K562 (cell line): Measurements from ENCODE around the gene TBC1D25. TPM values are rescaled to one million over a fixed set of nuclear protein-coding genes. Genes with fewer than 3 reads are reported as not detected.
A peak's percentile ranks its signal among the peaks of the same experiment; 100 is the strongest.

Experiments used
- ATAC-seq: fragments of 200-7000 bp; cut with Tn5 transposase; 3 replicates; pipeline ENCODE4 v1.9.1; 2020; ENCODE audit warnings: moderate library complexity
- BruUV-seq: library from RNA; stranded (reverse); fragments of 400-500 nt; replicated peaks from 2 replicates; lab custom pipeline; 2021; lab: Mats Ljungman, UMichigan
- CTCF ChIA-PET: fragments of 300-600 bp; formaldehyde crosslinking; extraction: SDS; loops from one replicate; lab custom pipeline; 2021; ENCODE audit warnings: low intra/inter-chr PET ratio; lab: Yijun Ruan, JAX
- POLR2A ChIA-PET: fragments of 300-600, 350-650 bp; sonication (Branson Sonifier 250); formaldehyde crosslinking; extraction: SDS; loops from one replicate; lab custom pipeline; 2021; ENCODE audit warnings: antibody characterized with exemption, inconsistent platforms; lab: Yijun Ruan, JAX
- DNase-seq, 4 experiments: peaks; one replicate each; pipeline versions ENCODE4 v3.0.0 to v3.0.0-alpha.2; 2011 to 2018; ENCODE audit warnings: low spot score in 3 of 4, mixed read lengths in 3 of 4; ENCODE audit errors: extremely low read depth in 1 of 4
- FAIRE-seq: peaks from 2 replicates; lab custom pipeline; 2011; peaks lifted over from hg19 to GRCh38; lab: Jason Lieb, UNC
- H2AFZ ChIP-seq: 2 replicates; pipeline ENCODE4 v1.6.0; 2011; ENCODE audit warnings: low read depth, low read length, control low read depth, inconsistent platforms
- H3K27ac ChIP-seq: fragments of 200-600 bp; 3 replicates; pipeline ENCODE4 v1.8.0; 2011; ENCODE audit warnings: low read depth, mild to moderate bottlenecking, control low read depth, inconsistent platforms, low read length, moderate library complexity, mixed read lengths; ENCODE audit errors: extremely low read depth
- H3K27me3 ChIP-seq, 2 experiments: fragments of 300-600 bp in 1 of 2; 2 replicates in 1 of 2; 3 replicates in 1 of 2; pipeline versions ENCODE4 v1.6.0 to v1.8.0; 2011; ENCODE audit warnings: inconsistent platforms in 2 of 2, low read length in 2 of 2, mild to moderate bottlenecking in 1 of 2, mixed read lengths in 1 of 2, moderate library complexity in 1 of 2; ENCODE audit not compliant: control insufficient read depth in 2 of 2, insufficient read depth in 2 of 2
- H3K36me3 ChIP-seq: fragments of 300-600 bp; 3 replicates; pipeline ENCODE4 v1.8.0; 2011; ENCODE audit warnings: mild to moderate bottlenecking, low read length, inconsistent platforms; ENCODE audit not compliant: control insufficient read depth, insufficient read depth
- H3K4me1 ChIP-seq, 2 experiments: fragments of 200-600 bp in 1 of 2; replicated peaks in 1 of 2; 2 replicates in 1 of 2; 3 replicates in 1 of 2; pipeline versions ENCODE4 v1.5.1 to v1.8.0; 2011; ENCODE audit warnings: inconsistent platforms in 2 of 2, low read length in 2 of 2, mild to moderate bottlenecking in 1 of 2, mixed read lengths in 1 of 2, moderate library complexity in 1 of 2; ENCODE audit not compliant: control insufficient read depth in 2 of 2, insufficient read depth in 2 of 2
- H3K4me2 ChIP-seq: 2 replicates; pipeline ENCODE4 v1.6.1; 2011; ENCODE audit warnings: low read length, control low read depth, inconsistent platforms, mixed read lengths; ENCODE audit not compliant: insufficient read depth
- H3K4me3 ChIP-seq: fragments of 200-600 bp; sonication (generic), shearing (Covaris generic); 2 replicates; pipeline ENCODE4 v1.5.1; 2016; ENCODE audit warnings: control low read depth, inconsistent platforms
- H3K79me2 ChIP-seq: fragments of 200-600 bp; 3 replicates; pipeline ENCODE4 v1.8.0; 2011; ENCODE audit warnings: low read length, inconsistent platforms; ENCODE audit not compliant: control insufficient read depth, insufficient read depth
- H3K9ac ChIP-seq, 2 experiments: 2 replicates each; pipeline versions ENCODE4 v1.6.0 to v1.6.1; 2011; ENCODE audit warnings: low read depth in 2 of 2, low read length in 2 of 2, control low read depth in 1 of 2, inconsistent platforms in 1 of 2, mild to moderate bottlenecking in 1 of 2, mixed read lengths in 1 of 2; ENCODE audit not compliant: insufficient read depth in 1 of 2
- H3K9me1 ChIP-seq: one replicate; pipeline ENCODE4 v1.6.0; 2011; ENCODE audit warnings: inconsistent platforms, mild to moderate bottlenecking, low read length, moderate library complexity; ENCODE audit not compliant: control insufficient read depth, insufficient read depth
- H3K9me3 ChIP-seq: replicated peaks from 2 replicates; pipeline ENCODE4 v1.5.1; 2011; ENCODE audit warnings: low read depth, low read length, inconsistent platforms; ENCODE audit not compliant: control insufficient read depth, insufficient read depth
- H4K20me1 ChIP-seq: replicated peaks from 2 replicates; pipeline ENCODE4 v1.6.1; 2011; ENCODE audit warnings: low read length, inconsistent platforms, mixed read lengths; ENCODE audit not compliant: control insufficient read depth, insufficient read depth
- ARID2 ChIP-seq: fragments of 450-650 bp; IDR thresholded peaks from 2 replicates; pipeline ENCODE4 v1.6.1; 2017; ENCODE audit warnings: antibody characterized with exemption, mild to moderate bottlenecking
- BRD9 ChIP-seq: fragments of 450-650 bp; IDR thresholded peaks from 2 replicates; pipeline ENCODE4 v1.6.1; 2018; ENCODE audit warnings: low read depth; ENCODE audit not compliant: partially characterized antibody
- CEBPB ChIP-seq: fragments of 450-650 bp; IDR thresholded peaks from 2 replicates; pipeline ENCODE4 v1.6.1; 2016; ENCODE audit warnings: missing genetic modification characterization, missing compliant biosample characterization
- FOXJ2 ChIP-seq: fragments of 200-800 bp; sonication (Bioruptor generic); IDR thresholded peaks from 2 replicates; pipeline ENCODE4 v1.6.1; 2016; ENCODE audit warnings: missing genetic modification characterization, missing compliant biosample characterization
- HDAC1 ChIP-seq, 2 experiments: fragments of 450-650 bp; IDR thresholded peaks; 2 replicates each; pipeline ENCODE4 v1.6.1; 2016 to 2017; ENCODE audit warnings: inconsistent platforms in 1 of 2, mild to moderate bottlenecking in 1 of 2, moderate library complexity in 1 of 2
- MEF2A ChIP-seq: IDR thresholded peaks from 2 replicates; pipeline ENCODE4 v1.6.1; 2011; ENCODE audit warnings: low read depth, mild to moderate bottlenecking, low read length, moderate library complexity; ENCODE audit not compliant: control insufficient read depth
- MYNN ChIP-seq, 2 experiments: sonication (generic); formaldehyde crosslinking in 1 of 2; IDR thresholded peaks; 2 replicates each; pipeline versions ENCODE4 v1.5.0 to v1.6.1; 2016 to 2020; ENCODE audit warnings: antibody characterized with exemption in 1 of 2, missing genetic modification reagents in 1 of 2
- POLR2G ChIP-seq: fragments of 200-400 bp; formaldehyde crosslinking; IDR thresholded peaks from 2 replicates; pipeline ENCODE4 v1.6.1; 2017; ENCODE audit warnings: low read depth, mild to moderate bottlenecking, antibody characterized with exemption, low read length, moderate library complexity
- RBFOX2 ChIP-seq: fragments of 200-400 bp; formaldehyde crosslinking; IDR thresholded peaks from 2 replicates; pipeline ENCODE4 v1.6.1; 2017; ENCODE audit warnings: low read depth, mild to moderate bottlenecking, low read length, moderate library complexity
- SIN3A ChIP-seq, 2 experiments: fragments of 150-350 bp in 1 of 2; IDR thresholded peaks; 2 replicates each; pipeline ENCODE4 v1.6.1; 2011 to 2016; ENCODE audit warnings: borderline replicate concordance in 2 of 2, low read depth in 2 of 2, low read length in 2 of 2, mild to moderate bottlenecking in 2 of 2, moderate library complexity in 2 of 2; ENCODE audit not compliant: control insufficient read depth in 1 of 2
- STAT5B ChIP-seq: fragments of 250-450 bp; sonication (Bioruptor Pico); IDR thresholded peaks from 2 replicates; pipeline ENCODE4 v1.8.0; 2021; ENCODE audit warnings: mild to moderate bottlenecking, inconsistent platforms
- TRIM28 ChIP-seq: fragments of 450-650 bp; IDR thresholded peaks from 2 replicates; pipeline ENCODE4 v1.6.1; 2017
- ZNF592 ChIP-seq: fragments of 450-650 bp; IDR thresholded peaks from 2 replicates; pipeline ENCODE4 v1.6.1; 2017; ENCODE audit warnings: antibody characterized with exemption, mild to moderate bottlenecking
- WGBS: fragments of 100-300 bp; shearing (Covaris generic); methylation state at CpG from one replicate; pipeline ENCODE4 v1.1.6; 2016; ENCODE audit warnings: low coverage, mixed read lengths; ENCODE audit not compliant: insufficient coverage; ENCODE audit errors: missing lambda C conversion rate; 5-methylcytosine and 5-hydroxymethylcytosine counted together
- in situ Hi-C: fragments of 300-500 bp; cut with MboI; formaldehyde crosslinking; loops from 4 replicates; pipeline ENCODE4 v1.15.0; 2018; ENCODE audit warnings: inconsistent platforms, mixed read lengths
- intact Hi-C: fragments of 100-400 bp; cut with micrococcal nuclease; formaldehyde crosslinking; loops from 2 replicates; pipeline ENCODE4 v1.14.2; 2022
- polyA plus RNA-seq, 8 experiments: library from polyadenylated mRNA; depleted of rRNA in 4 of 8; stranded (reverse) in 5 of 8; unstranded in 3 of 8; fragments of >200 nt; fragmentation: Nextera tagmentation in 2 of 8; fragmentation: Illumina TruSeq in 1 of 8; extraction: Ambion mirVana in 2 of 8; extraction: Trizol in 1 of 8; gene quantifications; 2 replicates each; pipeline versions ENCODE4 v1.2.1 to v1.2.3, GENCODE V29; 2011 to 2014; ENCODE audit warnings: inconsistent platforms in 1 of 8, missing spikeins in 1 of 8
- total RNA-seq, 7 experiments: library from RNA; depleted of rRNA in 6 of 7; stranded (reverse); fragments of >200 nt in 6 of 7; fragmentation: Illumina TruSeq in 2 of 7; extraction: Trizol in 2 of 7; gene quantifications; 2 replicates each; pipeline versions ENCODE4 v1.2.1 to v1.2.3, GENCODE V29; 2011 to 2021; ENCODE audit warnings: low replicate concordance in 1 of 7
- TF ChIP-seq, protein P1 (sequence below), 2 experiments: fragments of 200-800 bp in 1 of 2; sonication (Bioruptor generic) in 1 of 2; sonication (generic) in 1 of 2; formaldehyde crosslinking in 1 of 2; IDR thresholded peaks in 1 of 2; conservative IDR thresholded peaks in 1 of 2; 2 replicates each; pipeline versions ENCODE4 v1.5.0 to v1.6.1; 2016 to 2020; ENCODE audit warnings: missing compliant biosample characterization in 1 of 2, missing genetic modification characterization in 1 of 2, missing genetic modification reagents in 1 of 2
- TF ChIP-seq, protein P2 (sequence below): fragments of 250-450 bp; sonication (Bioruptor Pico); IDR thresholded peaks from 2 replicates; pipeline ENCODE4 v1.6.1; 2021; ENCODE audit warnings: mild to moderate bottlenecking

Gene TBC1D25
- total and polyA plus RNA-seq, 9 of the 15 experiments (the other 6 are each of a cell fraction or from before 2014, with no cell fraction given): 0.62 to 10.6 (median 3.9) TPM

DNA sequence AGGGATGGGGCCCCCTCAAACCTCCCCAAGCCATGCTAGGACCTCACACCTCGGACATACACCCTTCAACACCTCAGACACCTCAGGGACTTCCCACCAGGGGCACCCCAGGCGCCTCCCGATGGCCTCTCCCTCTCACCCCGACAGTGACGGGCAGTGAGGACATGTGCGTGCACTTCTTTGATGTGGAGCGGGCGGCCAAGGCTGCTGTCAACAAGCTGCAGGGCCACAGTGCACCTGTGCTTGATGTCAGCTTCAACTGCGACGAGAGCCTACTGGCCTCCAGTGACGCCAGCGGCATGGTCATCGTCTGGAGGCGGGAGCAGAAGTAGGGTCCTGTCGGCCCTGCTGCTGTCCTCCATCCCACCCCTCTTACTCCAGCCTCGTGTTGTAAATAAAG is 65.2 kb downstream of the TBC1D25 start:
- CTCF ChIA-PET: no interaction called here
- ATAC-seq (no peak), FAIRE-seq (no peak), DNase-seq (peak in 2 of 4 experiments; percentile 2)
- no peaks in the 10 kb centered on the region for H3K27me3 ChIP-seq
- in situ Hi-C loops (no loop called here), intact Hi-C loops (no loop called here)
- no peaks in the 10 kb centered on the region for H3K9me3 ChIP-seq
- no peak overlapping the region for H3K27ac ChIP-seq
- H3K9me1 ChIP-seq: no peaks in the 10 kb centered on the region
- H3K9ac ChIP-seq: no peak overlapping the region
- no TSS peak for BruUV-seq
- WGBS: 92% methylated on average over 11 of the region's 16 CpGs
- H3K4me3 ChIP-seq: no peak overlapping the region
- no peaks in the 10 kb centered on the region for H4K20me1 ChIP-seq
- no peak overlapping the region for H3K4me2 ChIP-seq
- H3K36me3 ChIP-seq: peaks cover 30% of the 10 kb centered on the region; the same call in 2 of the 3 replicates
- H2AFZ ChIP-seq: no peak overlapping the region
- H3K4me1 ChIP-seq: peaks cover 0 to 8% of the 10 kb centered on the region in 2 experiments; a peak in 2 of 5 replicates
- no peaks in the 10 kb centered on the region for H3K79me2 ChIP-seq
- POLR2A ChIA-PET: interaction anchor here (0.7 kb wide), 1 partner anchor 258 kb away, joined by 3 read pairs; no protein-coding TSS in a partner anchor
- TF ChIP-seq FOXJ2 (tag) (no peak), POLR2G (peak; percentile 53; the same call in 1 of the 2 replicates), CEBPB (tag) (no peak), BRD9 (no peak), MEF2A (no peak), ZNF592 (no peak), STAT5B (CRISPR knock-in tag) (no peak), MYNN (IDR thresholded peaks at IDR 0.05) (no peak), MYNN (CRISPR knock-in tag; IDR thresholded peaks at IDR 0.05) (no peak), HDAC1 (IDR thresholded peaks at IDR 0.05) (no peak), TRIM28 (no peak), RBFOX2 (peak; percentile 26; the same call in 1 of the 2 replicates), SIN3A (IDR thresholded peaks at IDR 0.05; ENCODE audit: borderline replicate concordance in 2 of 2, control insufficient read depth in 1 of 2, low read depth in 2 of 2, low read length in 2 of 2) (no peak), ARID2 (no peak)
- TF ChIP-seq, protein P1, sequence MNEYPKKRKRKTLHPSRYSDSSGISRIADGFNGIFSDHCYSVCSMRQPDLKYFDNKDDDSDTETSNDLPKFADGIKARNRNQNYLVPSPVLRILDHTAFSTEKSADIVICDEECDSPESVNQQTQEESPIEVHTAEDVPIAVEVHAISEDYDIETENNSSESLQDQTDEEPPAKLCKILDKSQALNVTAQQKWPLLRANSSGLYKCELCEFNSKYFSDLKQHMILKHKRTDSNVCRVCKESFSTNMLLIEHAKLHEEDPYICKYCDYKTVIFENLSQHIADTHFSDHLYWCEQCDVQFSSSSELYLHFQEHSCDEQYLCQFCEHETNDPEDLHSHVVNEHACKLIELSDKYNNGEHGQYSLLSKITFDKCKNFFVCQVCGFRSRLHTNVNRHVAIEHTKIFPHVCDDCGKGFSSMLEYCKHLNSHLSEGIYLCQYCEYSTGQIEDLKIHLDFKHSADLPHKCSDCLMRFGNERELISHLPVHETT (CRISPR knock-in tag; conservative IDR thresholded peaks at IDR 0.05 in 1 of 2, IDR thresholded peaks at IDR 0.05 in 1 of 2): no peak
- TF ChIP-seq, protein P2, sequence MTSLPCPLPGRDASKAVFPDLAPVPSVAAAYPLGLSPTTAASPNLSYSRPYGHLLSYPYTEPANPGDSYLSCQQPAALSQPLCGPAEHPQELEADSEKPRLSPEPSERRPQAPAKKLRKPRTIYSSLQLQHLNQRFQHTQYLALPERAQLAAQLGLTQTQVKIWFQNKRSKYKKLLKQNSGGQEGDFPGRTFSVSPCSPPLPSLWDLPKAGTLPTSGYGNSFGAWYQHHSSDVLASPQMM: no peak
